Fibroblast of skin of scalp (primary cell): ENCODE measurements around the gene SPAG9.
A peak's percentile ranks its signal among the peaks of the same experiment; 100 is the strongest.

Experiments
- DNase-seq: peaks from one replicate; pipeline ENCODE4 v3.0.0-alpha.2; 2013

The SPAG9 gene

DNA sequence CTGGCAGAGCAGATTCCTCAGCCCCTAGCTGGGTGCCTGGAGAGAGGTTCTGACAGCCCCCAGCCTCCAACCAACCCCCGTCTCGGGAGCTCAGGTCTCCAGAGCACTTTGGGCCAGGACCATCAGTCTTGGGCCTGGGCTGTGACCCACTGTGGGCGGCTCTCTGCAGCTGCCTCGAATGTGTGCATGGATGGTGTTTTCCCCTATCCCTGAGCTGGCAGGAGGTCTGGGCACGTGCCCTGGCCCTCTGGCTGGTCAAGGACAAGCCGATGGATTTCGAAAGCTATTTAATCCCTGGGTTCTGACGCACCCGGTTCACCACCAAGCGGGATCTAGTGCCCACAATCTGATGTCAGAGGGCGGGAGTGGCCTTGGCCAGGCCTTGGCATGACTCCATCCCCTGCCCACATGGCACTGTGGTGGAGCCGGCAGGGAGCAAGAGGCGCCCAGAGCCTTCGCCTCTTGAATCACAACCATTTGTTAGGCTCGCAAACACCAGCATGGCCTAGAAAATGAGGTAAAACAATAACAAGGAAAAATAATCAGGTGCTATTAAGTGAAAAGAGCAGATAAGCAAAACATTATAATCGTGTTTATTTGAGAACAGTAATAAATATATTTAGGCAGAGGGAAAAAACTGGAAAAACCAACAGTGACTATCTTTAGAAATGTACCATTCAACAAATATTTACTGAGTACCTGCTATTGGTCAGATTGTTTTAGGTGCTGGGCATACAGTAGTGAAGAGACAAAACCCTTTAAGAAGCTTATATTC, 185.3 kb downstream of the SPAG9 start:
- no peak for DNase-seq

DNA sequence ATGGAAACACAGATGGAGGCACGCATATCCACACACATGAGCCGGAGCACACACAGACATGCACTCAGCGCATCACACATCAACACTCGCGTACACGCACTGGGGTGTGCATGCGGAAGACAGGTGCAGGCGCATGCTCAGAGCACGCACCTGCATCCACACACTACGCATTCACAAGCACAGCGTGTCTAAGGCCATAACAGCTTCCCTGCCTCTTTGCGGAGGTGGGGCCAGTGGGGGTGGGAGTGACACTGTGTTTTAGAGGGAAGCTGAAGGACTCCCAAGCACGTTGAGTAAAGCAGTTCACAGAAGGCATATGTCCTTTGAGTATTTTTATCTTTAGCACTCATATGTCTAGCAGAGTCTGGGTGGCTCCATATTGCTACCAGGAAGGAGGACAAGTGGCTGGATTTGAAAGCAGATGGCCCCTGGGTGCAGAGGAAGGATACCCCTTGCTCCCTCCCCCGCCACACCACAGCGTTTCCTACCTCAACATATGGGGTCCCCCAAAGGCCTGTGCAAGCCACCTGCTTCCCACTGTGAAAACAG, 185.9 kb downstream of the SPAG9 start:
- no peak for DNase-seq

- DNase-seq: no peak
Measured at GRCh38 chr17:50934161-50934560, 186.5 kb downstream of the SPAG9 start.

- peak; percentile 74 for DNase-seq
Measured at GRCh38 chr17:50931144-50931908, 189.3 kb downstream of the SPAG9 start.

DNA sequence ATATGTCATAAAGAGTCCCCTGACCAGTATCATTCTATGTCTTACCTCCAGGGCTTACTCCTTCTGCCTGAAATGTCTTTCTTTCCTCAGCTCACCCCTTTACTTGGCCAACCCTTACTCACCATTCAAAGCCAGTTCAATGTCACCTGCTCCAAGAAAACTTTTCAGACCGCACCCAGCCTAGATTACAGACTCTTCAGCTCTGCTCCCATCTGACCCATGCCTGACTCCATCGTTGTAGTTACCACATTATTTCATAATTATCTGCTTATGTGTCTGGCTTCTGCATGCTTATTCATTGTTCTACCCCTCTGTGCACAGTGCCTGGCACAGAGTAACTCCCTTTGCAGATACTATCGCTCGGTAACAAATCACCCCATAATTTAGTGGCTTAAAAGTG, 192.0 kb downstream of the SPAG9 start:
- DNase-seq: no peak

GRCh38 chr17:50927287-50927686, 193.4 kb downstream of the SPAG9 start:
- no peak for DNase-seq

DNA sequence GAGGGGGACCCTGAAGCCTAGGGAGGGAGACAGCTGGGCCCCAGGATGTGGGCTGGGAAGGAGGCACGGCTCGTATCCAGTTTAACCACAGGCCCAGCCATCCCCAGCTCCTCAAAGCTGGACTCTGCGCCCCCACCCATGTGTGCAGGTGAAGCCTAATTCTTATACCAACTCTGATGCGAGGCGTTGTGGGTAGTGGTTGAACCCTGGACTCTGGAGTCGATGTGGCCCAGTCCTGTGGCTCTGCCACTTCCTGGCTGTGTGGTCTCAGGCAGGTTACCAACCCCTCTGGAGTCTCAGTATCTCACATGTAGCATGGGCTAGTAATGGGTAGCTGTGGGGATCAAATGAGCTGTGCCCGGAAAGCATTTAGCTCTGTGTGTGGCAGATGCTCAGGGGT, 194.1 kb downstream of the SPAG9 start:
- DNase-seq: no peak

GRCh38 chr17:50925296-50925891, 195.3 kb downstream of the SPAG9 start:
- no peak for DNase-seq

DNA sequence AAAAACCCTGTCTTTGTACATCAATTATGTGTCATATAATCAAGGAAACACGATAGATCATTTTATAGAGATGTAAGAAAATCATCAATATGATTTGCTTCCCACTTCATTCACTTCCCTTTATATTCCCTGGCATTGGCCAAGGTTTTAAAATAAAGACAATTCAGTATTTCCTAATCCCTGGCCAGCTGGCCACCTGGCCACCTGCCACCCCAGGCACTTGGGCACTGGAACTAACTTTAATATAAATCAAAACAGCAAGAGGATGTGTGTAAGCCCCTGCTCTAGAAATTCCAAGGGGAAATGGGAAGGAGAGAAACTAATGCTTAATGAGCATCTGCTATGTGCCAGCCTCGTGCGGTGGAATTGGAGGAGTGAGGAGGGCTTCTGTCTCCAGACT, 195.9 kb downstream of the SPAG9 start:
- no peak for DNase-seq

- no peak for DNase-seq
Measured at GRCh38 chr17:50924300-50924699, 196.4 kb downstream of the SPAG9 start.

DNA sequence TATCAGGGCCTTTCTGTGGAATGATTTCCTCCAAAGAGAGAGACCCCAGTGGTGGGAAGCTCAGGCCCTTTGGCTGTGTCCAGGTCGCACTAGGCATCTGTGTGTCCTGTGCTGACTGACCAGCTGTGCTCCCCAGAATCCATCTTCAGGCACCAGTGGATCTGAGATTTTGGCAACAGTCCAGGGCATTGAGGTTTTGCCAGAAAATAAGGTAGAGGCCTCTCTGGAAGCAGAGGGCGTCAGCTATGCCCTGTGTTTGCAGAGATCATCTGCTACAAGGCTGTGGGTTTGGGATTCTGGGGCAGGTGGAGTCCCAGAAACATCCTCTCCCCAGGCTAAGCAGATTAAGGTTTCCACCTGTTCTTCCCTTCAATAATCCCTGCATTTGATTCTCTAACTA, 197.1 kb downstream of the SPAG9 start:
- no peak for DNase-seq

DNA sequence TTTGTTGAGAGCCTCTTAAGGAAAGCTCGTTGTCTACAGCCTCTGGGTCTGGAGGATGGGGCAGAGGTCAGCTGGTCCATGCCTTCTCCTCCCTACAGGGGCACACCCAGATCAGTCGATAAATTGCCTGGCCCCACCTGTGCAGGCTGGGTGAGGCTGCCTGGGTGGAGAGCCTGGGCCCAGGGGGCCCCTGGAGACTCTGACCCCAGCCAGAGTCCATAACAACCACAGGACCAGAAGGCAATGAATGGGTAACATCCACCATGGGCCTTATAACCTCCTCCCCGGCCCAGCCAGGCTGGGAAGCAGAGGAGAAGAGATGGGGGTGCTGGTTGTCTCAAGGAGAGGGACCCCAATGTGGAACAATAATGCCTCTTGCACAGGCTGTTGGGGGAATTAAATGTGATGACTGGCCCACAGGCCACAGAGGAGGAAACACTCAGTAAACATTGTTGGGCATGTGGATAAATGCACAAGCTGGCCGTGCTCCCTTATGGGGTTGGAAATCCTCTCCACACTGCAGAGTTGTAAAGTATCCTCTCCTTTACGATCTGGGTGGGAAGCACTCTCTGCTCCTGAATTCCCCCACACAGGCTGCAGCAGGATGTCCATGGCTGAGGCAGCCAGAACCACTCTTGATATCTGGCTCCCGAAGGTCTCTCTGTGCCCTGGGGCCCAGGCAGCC, 197.8 kb downstream of the SPAG9 start:
- DNase-seq: no peak

DNA sequence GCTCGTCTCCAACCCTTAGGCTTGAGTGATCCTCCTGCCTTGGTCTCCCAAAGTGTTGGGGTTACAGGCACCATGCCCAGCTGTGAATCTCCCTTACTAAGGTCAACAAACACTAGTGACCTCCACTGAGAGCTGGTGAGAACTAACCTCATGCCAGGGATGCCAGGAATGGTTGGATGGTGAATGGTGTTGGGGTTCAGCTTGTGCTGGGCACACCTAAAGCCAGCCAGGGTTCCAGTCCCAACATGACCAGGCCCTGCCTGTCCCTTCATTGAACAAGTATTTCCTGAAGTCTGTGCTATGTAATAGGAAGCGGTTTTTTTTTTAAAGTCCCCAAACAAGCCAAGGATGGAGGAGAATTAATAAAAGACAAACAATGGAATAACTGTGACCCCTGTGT, 198.6 kb downstream of the SPAG9 start:
- peak; percentile 24 for DNase-seq

- no peak for DNase-seq
Measured at GRCh38 chr17:50920891-50921586, 199.6 kb downstream of the SPAG9 start.

- DNase-seq: no peak
Measured at GRCh38 chr17:50920041-50920410, 200.6 kb downstream of the SPAG9 start.

DNA sequence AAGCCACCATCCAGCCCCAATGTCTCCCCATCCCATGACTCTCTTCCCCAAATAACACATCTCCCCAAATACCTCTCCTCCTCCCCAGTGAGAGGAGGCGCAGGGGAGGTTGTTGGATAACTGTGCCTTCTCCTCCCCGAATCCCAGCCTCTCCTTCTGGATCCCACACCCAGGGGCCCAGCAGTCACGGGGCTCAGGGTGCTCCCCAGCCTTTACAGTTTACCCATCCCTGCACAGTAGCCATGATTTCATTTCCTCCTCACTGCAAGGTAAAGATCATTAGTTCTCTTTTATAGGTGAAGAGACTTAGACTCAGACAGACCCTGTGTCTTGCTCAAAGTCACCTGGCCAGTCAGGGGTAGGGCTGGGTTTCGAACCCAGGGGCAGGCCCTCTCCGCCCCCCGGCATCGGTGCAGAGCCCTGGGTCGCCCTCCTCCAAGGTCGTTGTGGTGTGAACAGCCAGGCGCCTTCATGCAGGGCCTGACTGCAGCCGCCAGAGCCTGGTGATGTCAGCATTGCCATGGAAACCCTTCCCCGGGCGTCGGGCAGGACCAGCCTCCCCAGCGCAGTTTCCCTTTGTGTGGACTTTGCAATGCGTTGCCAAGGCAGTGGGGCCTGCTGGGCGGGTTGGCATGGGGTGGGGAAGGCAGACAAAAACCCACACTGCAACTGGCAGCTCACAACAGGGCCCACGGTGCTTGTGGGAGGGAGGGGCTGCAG, 201.2 kb downstream of the SPAG9 start:
- peak; percentile 86 for DNase-seq

GRCh38 chr17:50918933-50919296, 201.8 kb downstream of the SPAG9 start:
- no peak for DNase-seq

- no peak for DNase-seq
Measured at GRCh38 chr17:50918071-50918932, 202.4 kb downstream of the SPAG9 start.

- no peak for DNase-seq
Measured at GRCh38 chr17:50917418-50917743, 203.3 kb downstream of the SPAG9 start.

- DNase-seq: no peak
Measured at GRCh38 chr17:50916708-50917417, 203.8 kb downstream of the SPAG9 start.
